ENCODE results near the gene MARCHF9.

- TF ChIP-seq CTCF (IDR thresholded peaks at IDR 0.05): no peak
- TF ChIP-seq POLR2A (IDR thresholded peaks at IDR 0.05): no peak
Measured at GRCh38 chr12:57735198-57735855, 19.6 kb upstream of the MARCHF9 start.
